Psoas muscle (tissue), 8 donors: ENCODE measurements around the gene RXFP2. TPM values are rescaled to one million over a fixed set of nuclear protein-coding genes. Genes with fewer than 3 reads are reported as not detected.

ENCODE experiments used
- ATAC-seq, 4 donors: fragments of 200-7000 bp; cut with Tn5 transposase; one replicate each; pipeline ENCODE4 v1.9.1; 2020; ENCODE audit warnings: moderate library complexity in 3 of 4, mild to moderate bottlenecking in 2 of 4
- DNase-seq, 2 donors: peaks; one replicate each; pipeline ENCODE4 v3.0.0-alpha.2; 2020
- H3K27ac ChIP-seq: fragments of 200-600 bp; one replicate; pipeline ENCODE4 v1.8.0; 2022
- H3K27me3 ChIP-seq, 3 donors: fragments of 200-600 bp in 1 of 3; one replicate each; pipeline versions ENCODE4 v1.6.1 to v1.8.0; 2013 to 2022; ENCODE audit warnings: low read length in 2 of 3, mild to moderate bottlenecking in 2 of 3, moderate library complexity in 1 of 3; ENCODE audit not compliant: insufficient read depth in 3 of 3
- H3K36me3 ChIP-seq, 2 donors: fragments of 200-600 bp in 1 of 2; one replicate each; pipeline versions ENCODE4 v1.6.1 to v1.8.0; 2013 to 2022; ENCODE audit warnings: low read depth in 1 of 2, mild to moderate bottlenecking in 1 of 2, moderate library complexity in 1 of 2; ENCODE audit not compliant: insufficient read depth in 1 of 2
- H3K4me1 ChIP-seq: fragments of 200-600 bp; one replicate; pipeline ENCODE4 v1.8.0; 2022
- H3K4me3 ChIP-seq: fragments of 200-600 bp; one replicate; pipeline ENCODE4 v1.8.0; 2022; ENCODE audit warnings: mild to moderate bottlenecking
- H3K9me3 ChIP-seq: fragments of 200-600 bp; one replicate; pipeline ENCODE4 v1.8.0; 2022
- WGBS, 3 donors: extraction: QIAGEN DNeasy Blood & Tissue Kit; methylation state at CpG; one replicate each; pipeline versions ENCODE4 v1.1.6 to v1.1.7; 2013; 5-methylcytosine and 5-hydroxymethylcytosine counted together
- intact Hi-C, 2 donors: fragments of 100-400 bp; cut with DNase I; formaldehyde crosslinking; loops; one replicate each; pipeline versions ENCODE4 v1.11.0 to v1.14.2; 2022
- long read RNA-seq, 2 donors: library from polyadenylated mRNA; unstranded; transcript quantifications; one replicate each; pipeline ENCODE4 v2.0.0, GENCODE V29; 2021
- polyA plus RNA-seq, 3 donors: library from polyadenylated mRNA; stranded (reverse); fragments of 200-250 nt; gene quantifications; one replicate each; pipeline ENCODE4 v1.2.3, GENCODE V29; 2013
- total RNA-seq, 4 donors: library from RNA; stranded (reverse); fragmentation: NEBNext Ultra II Directional in 2 of 4; extraction: Animal tissue kit (Norgen Biotek cat#: 25700) in 2 of 4; gene quantifications; one replicate each; pipeline versions ENCODE4 v1.2.1 to v1.2.4, GENCODE V29; 2021 to 2023
- TF ChIP-seq, protein P1 (sequence below): fragments of 200-600 bp; IDR thresholded peaks from one replicate; pipeline ENCODE4 v1.8.0; 2022; ENCODE audit warnings: antibody characterized with exemption
- donor health status: healthy with polysubstance abuse.
- donor health status: DM: no; HTN: no; CAD: no; lungs with moderate emphysema.
- donor health status: Bipolar disorder and iron deficiency.
- donor health status: healthy.
- donor health status: DM: yes; HTN: yes; CAD: no.
- donor health status: DM: no; HTN: no; CAD: no.
- donor health status: DM: no; HTN: no; CAD: no.
- donor health status: DM: yes; HTN: yes; CAD: no.

Gene RXFP2, protein sequence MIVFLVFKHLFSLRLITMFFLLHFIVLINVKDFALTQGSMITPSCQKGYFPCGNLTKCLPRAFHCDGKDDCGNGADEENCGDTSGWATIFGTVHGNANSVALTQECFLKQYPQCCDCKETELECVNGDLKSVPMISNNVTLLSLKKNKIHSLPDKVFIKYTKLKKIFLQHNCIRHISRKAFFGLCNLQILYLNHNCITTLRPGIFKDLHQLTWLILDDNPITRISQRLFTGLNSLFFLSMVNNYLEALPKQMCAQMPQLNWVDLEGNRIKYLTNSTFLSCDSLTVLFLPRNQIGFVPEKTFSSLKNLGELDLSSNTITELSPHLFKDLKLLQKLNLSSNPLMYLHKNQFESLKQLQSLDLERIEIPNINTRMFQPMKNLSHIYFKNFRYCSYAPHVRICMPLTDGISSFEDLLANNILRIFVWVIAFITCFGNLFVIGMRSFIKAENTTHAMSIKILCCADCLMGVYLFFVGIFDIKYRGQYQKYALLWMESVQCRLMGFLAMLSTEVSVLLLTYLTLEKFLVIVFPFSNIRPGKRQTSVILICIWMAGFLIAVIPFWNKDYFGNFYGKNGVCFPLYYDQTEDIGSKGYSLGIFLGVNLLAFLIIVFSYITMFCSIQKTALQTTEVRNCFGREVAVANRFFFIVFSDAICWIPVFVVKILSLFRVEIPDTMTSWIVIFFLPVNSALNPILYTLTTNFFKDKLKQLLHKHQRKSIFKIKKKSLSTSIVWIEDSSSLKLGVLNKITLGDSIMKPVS
- 1 to 10 TPM in 1 of 4 donors, under 1 TPM in 1, not detected in 2; 0.47 to 1.7 TPM for total RNA-seq
- polyA plus RNA-seq = 1 to 10 TPM in 2 of 3 donors, under 1 TPM in 1; 0.66 to 4.0 (median 1.2) TPM
- long read RNA-seq, donor 1 = 0 reads
- long read RNA-seq, donor 2, partial matches to known transcripts = 2 of 2 reads
- long read RNA-seq, donor 2, other reads (novel, unspliced or antisense) = 0 of 2 reads

DNA sequence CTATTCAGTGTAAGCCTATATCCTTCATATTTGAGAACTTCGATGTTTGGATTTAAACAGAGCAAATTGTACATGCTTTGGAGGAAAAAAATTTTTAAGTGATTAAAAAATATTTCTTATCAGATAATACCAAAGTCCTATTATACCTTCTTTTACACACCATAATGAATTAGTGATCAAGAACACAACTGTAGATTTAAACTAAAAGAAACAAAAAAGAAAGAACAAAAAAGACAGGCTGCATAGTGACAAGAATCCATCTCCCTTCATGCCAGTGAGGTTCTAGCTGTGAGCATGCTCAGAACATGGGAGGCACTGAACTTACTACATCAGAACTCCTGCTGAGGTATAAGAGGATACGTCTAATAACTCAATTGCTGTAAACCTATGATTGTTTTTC, at the start of gene RXFP2:
RXFP2 (plus strand) TSS at position 301 of the 400 bp plus-strand sequence; CDS start at position 388, 87 bp downstream.
- 80 to 84% (median 81%) methylated on average over 2 of the region's 2 CpGs for WGBS, 3 donors

DNA sequence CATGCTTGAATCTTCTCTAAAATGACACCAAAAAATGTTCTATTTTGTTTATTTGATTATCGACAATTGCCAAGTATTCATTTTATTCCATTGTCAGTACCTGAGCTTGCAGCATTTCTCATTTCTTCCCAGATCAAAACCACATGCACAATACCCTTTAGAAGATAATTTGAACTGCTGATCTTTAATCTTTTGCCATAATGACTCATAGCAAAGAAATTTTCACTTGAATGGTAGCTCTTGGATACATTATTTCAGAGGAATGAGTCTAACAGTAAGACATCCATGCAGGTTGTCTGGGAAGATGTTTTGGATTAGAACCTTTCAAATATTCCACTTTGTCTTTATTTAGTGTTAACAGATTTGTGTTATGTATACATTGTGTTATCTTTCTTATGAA, 42.0 kb upstream of the RXFP2 start:
- ATAC-seq (no peak), DNase-seq (no peak)
- Histone ChIP-seq H3K27me3 (no peaks in the 10 kb centered on the region), H3K9me3 (no peaks in the 10 kb centered on the region), H3K4me1 (no peaks in the 10 kb centered on the region), H3K27ac (no peak overlapping the region), H3K36me3 (no peaks in the 10 kb centered on the region), H3K4me3 (no peak overlapping the region)
- 0% methylated on average over 1 of the region's 1 CpG for WGBS, 3 donors
- intact Hi-C loops = no loop called here
- TF ChIP-seq, protein P1, sequence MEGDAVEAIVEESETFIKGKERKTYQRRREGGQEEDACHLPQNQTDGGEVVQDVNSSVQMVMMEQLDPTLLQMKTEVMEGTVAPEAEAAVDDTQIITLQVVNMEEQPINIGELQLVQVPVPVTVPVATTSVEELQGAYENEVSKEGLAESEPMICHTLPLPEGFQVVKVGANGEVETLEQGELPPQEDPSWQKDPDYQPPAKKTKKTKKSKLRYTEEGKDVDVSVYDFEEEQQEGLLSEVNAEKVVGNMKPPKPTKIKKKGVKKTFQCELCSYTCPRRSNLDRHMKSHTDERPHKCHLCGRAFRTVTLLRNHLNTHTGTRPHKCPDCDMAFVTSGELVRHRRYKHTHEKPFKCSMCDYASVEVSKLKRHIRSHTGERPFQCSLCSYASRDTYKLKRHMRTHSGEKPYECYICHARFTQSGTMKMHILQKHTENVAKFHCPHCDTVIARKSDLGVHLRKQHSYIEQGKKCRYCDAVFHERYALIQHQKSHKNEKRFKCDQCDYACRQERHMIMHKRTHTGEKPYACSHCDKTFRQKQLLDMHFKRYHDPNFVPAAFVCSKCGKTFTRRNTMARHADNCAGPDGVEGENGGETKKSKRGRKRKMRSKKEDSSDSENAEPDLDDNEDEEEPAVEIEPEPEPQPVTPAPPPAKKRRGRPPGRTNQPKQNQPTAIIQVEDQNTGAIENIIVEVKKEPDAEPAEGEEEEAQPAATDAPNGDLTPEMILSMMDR = no peak

More for the DNA sequence above, at the start of gene RXFP2:
- Histone ChIP-seq H3K27ac (no peak within 1 kb of the TSS), H3K27me3 (no peaks in the 10 kb centered on the region), H3K4me1 (no peaks in the 10 kb centered on the region), H3K36me3 (no peaks in the 10 kb centered on the region), H3K4me3 (peak within 1 kb of the TSS; percentile 8), H3K9me3 (no peaks in the 10 kb centered on the region)
- peak in 1 of 4 donors; percentile 44 for ATAC-seq
- no peak for DNase-seq
- intact Hi-C loops = no loop called here
- TF ChIP-seq, protein P1 = no peak

DNA sequence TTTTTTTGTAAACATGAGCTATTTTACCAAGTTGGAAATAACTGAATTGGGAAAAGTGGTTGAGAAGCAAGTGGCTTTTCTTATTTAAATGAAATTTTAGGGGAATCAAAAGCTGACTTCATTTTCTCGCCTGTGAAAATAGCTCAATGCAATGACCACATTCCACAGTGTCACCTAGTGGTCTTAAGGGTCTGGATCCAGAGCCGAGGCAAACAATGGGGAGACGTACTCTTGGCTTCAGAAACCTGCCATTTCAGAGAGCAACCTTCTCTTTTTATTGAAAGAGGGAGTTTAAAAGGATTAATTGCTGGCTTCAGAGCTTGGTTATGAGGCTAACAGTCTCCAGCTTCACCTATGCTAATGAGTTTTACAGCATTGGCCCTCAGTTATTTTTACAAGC, 39.7 kb upstream of the RXFP2 start:
- Histone ChIP-seq H3K27me3 (no peaks in the 10 kb centered on the region), H3K4me1 (no peaks in the 10 kb centered on the region), H3K4me3 (no peak overlapping the region), H3K36me3 (no peaks in the 10 kb centered on the region), H3K27ac (no peak overlapping the region), H3K9me3 (no peaks in the 10 kb centered on the region)
- ATAC-seq (no peak), DNase-seq (no peak)
- TF ChIP-seq, protein P1 = no peak
- intact Hi-C loops = no loop called here
- 42 to 44% (median 43%) methylated on average over 3 of the region's 3 CpGs for WGBS, 3 donors

DNA sequence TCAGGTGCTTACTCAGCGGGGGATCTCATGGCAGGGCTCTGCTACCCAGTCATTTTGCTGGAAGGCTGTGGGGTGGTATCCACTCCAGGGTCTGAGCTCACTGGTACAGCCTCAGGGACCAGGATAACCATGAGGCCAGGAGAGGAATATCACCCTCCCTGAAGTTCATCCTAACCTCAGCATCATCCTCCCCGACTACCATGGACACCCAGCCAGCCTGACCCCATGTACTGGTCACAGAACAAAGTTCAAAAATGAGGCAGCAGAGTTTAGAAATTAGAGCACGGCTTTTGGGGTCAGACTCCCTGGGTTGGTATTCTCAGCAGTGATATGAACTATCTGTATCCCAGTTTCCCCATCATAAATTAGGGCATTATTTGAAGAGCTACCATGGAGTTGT, 35.5 kb upstream of the RXFP2 start:
- intact Hi-C loops = no loop called here
- H3K27ac ChIP-seq = no peak overlapping the region
- no peak overlapping the region for H3K4me3 ChIP-seq
- ATAC-seq = no peak
- no peaks in the 10 kb centered on the region for H3K36me3 ChIP-seq
- H3K27me3 ChIP-seq = no peaks in the 10 kb centered on the region
- TF ChIP-seq, protein P1 = no peak
- no peaks in the 10 kb centered on the region for H3K9me3 ChIP-seq
- WGBS, 3 donors = 88 to 94% (median 93%) methylated on average over 3 of the region's 3 CpGs
- DNase-seq = no peak
- no peaks in the 10 kb centered on the region for H3K4me1 ChIP-seq
